ENCODE data around the gene SLC6A6.

- TF ChIP-seq POLR2A (IDR thresholded peaks at IDR 0.05) (no peak), CTCF (IDR thresholded peaks at IDR 0.05) (no peak)
Measured at GRCh38 chr3:14471690-14472089, 69.3 kb downstream of the SLC6A6 start.

Measured in lower leg skin (tissue), 3 donors.